PC-9 (cell line): ENCODE measurements around the gene HTRA3.

Experiments
- CTCF ChIP-seq: fragments of 200-600 bp; sonication (generic); conservative IDR thresholded peaks from 2 replicates; pipeline ENCODE4 v1.6.1; 2017; ENCODE audit warnings: mixed run types, antibody characterized with exemption, mild to moderate bottlenecking, moderate library complexity
- EZH2 ChIP-seq: fragments of 200-600 bp; sonication (generic); IDR thresholded peaks from 2 replicates; pipeline ENCODE4 v1.8.0; 2017; ENCODE audit warnings: antibody characterized with exemption, low read depth

- TF ChIP-seq EZH2 = no peak
- TF ChIP-seq CTCF = no peak
Observed at GRCh38 chr4:8227201-8227770, 42.3 kb upstream of the HTRA3 start.
